Measurements from ENCODE around the gene GRB10.

GRB10 gene

GRCh38 chr7:50795831-50796230 lies 13.1 kb upstream of the GRB10 start:
- Histone ChIP-seq H3K79me2 (ENCODE audit: low read length) (no peaks in the 10 kb centered on the region), H3K9ac (ENCODE audit: low read length) (no peak overlapping the region), H2AFZ (ENCODE audit: low read depth, low read length) (no peak overlapping the region)

GRCh38 chr7:50795253-50795652 lies 12.6 kb upstream of the GRB10 start:
- Histone ChIP-seq H3K9me3 (ENCODE audit: insufficient read depth, low read length) (no peaks in the 10 kb centered on the region), H3K9ac (ENCODE audit: low read length) (no peak overlapping the region), H3K27ac (ENCODE audit: low read length) (no peak overlapping the region), H3K27me3 (ENCODE audit: low read depth, low read length) (no peaks in the 10 kb centered on the region), H3K4me3 (ENCODE audit: low read length) (no peak overlapping the region), H2AFZ (ENCODE audit: low read depth, low read length) (no peak overlapping the region), H4K20me1 (ENCODE audit: insufficient read depth, low read length) (no peaks in the 10 kb centered on the region), H3K79me2 (ENCODE audit: low read length) (no peaks in the 10 kb centered on the region), H3K4me1 (ENCODE audit: low read length) (no peaks in the 10 kb centered on the region), H3K4me2 (ENCODE audit: low read length) (no peak overlapping the region), H3K36me3 (replicated peaks; ENCODE audit: low read depth, low read length) (no peaks in the 10 kb centered on the region)
- TF ChIP-seq CTCF (IDR thresholded peaks at IDR 0.05; ENCODE audit: low read depth, low read length) (no peak), EZH2phosphoT487 (IDR thresholded peaks at IDR 0.05; ENCODE audit: low read depth) (no peak)

More at GRCh38 chr7:50795831-50796230, 13.1 kb upstream of the GRB10 start:
- H3K36me3 ChIP-seq (replicated peaks; ENCODE audit: low read depth, low read length) = no peaks in the 10 kb centered on the region
- no peak overlapping the region for H3K4me3 ChIP-seq (ENCODE audit: low read length)
- H3K27me3 ChIP-seq (ENCODE audit: low read depth, low read length) = no peaks in the 10 kb centered on the region
- no peaks in the 10 kb centered on the region for H4K20me1 ChIP-seq (ENCODE audit: insufficient read depth, low read length)
- no peak overlapping the region for H3K4me2 ChIP-seq (ENCODE audit: low read length)
- no peaks in the 10 kb centered on the region for H3K4me1 ChIP-seq (ENCODE audit: low read length)
- TF ChIP-seq CTCF (IDR thresholded peaks at IDR 0.05; ENCODE audit: low read depth, low read length) = no peak
- no peak for TF ChIP-seq EZH2phosphoT487 (IDR thresholded peaks at IDR 0.05; ENCODE audit: low read depth)
- H3K27ac ChIP-seq (ENCODE audit: low read length) = no peak overlapping the region
- no peaks in the 10 kb centered on the region for H3K9me3 ChIP-seq (ENCODE audit: insufficient read depth, low read length)

- no peak overlapping the region for H3K9ac ChIP-seq (ENCODE audit: low read length)
- no peaks in the 10 kb centered on the region for H3K79me2 ChIP-seq (ENCODE audit: low read length)
- H3K27me3 ChIP-seq (ENCODE audit: low read depth, low read length) = no peaks in the 10 kb centered on the region
- no peak overlapping the region for H3K4me2 ChIP-seq (ENCODE audit: low read length)
- no peaks in the 10 kb centered on the region for H3K4me1 ChIP-seq (ENCODE audit: low read length)
- no peak overlapping the region for H3K27ac ChIP-seq (ENCODE audit: low read length)
- H2AFZ ChIP-seq (ENCODE audit: low read depth, low read length) = no peak overlapping the region
- H3K4me3 ChIP-seq (ENCODE audit: low read length) = no peak overlapping the region
- no peaks in the 10 kb centered on the region for H3K9me3 ChIP-seq (ENCODE audit: insufficient read depth, low read length)
- H4K20me1 ChIP-seq (ENCODE audit: insufficient read depth, low read length) = no peaks in the 10 kb centered on the region
- TF ChIP-seq EZH2phosphoT487 (IDR thresholded peaks at IDR 0.05; ENCODE audit: low read depth) = no peak
- H3K36me3 ChIP-seq (replicated peaks; ENCODE audit: low read depth, low read length) = no peaks in the 10 kb centered on the region
Measured at GRCh38 chr7:50793947-50794570, 11.4 kb upstream of the GRB10 start.

GRCh38 chr7:50793120-50793946 lies 10.6 kb upstream of the GRB10 start:
- H3K79me2 ChIP-seq (ENCODE audit: low read length) = no peaks in the 10 kb centered on the region
- no peak overlapping the region for H2AFZ ChIP-seq (ENCODE audit: low read depth, low read length)
- H3K4me3 ChIP-seq (ENCODE audit: low read length) = no peak overlapping the region
- H3K4me1 ChIP-seq (ENCODE audit: low read length) = no peaks in the 10 kb centered on the region
- TF ChIP-seq EZH2phosphoT487 (IDR thresholded peaks at IDR 0.05; ENCODE audit: low read depth) = no peak
- no peak overlapping the region for H3K4me2 ChIP-seq (ENCODE audit: low read length)
- H3K27me3 ChIP-seq (ENCODE audit: low read depth, low read length) = no peaks in the 10 kb centered on the region
- H3K27ac ChIP-seq (ENCODE audit: low read length) = no peak overlapping the region
- H4K20me1 ChIP-seq (ENCODE audit: insufficient read depth, low read length) = no peaks in the 10 kb centered on the region
- no peaks in the 10 kb centered on the region for H3K36me3 ChIP-seq (replicated peaks; ENCODE audit: low read depth, low read length)
- no peak overlapping the region for H3K9ac ChIP-seq (ENCODE audit: low read length)
- no peaks in the 10 kb centered on the region for H3K9me3 ChIP-seq (ENCODE audit: insufficient read depth, low read length)
